Measurements from ENCODE around the gene ZMYND11.

Gene ZMYND11

DNA sequence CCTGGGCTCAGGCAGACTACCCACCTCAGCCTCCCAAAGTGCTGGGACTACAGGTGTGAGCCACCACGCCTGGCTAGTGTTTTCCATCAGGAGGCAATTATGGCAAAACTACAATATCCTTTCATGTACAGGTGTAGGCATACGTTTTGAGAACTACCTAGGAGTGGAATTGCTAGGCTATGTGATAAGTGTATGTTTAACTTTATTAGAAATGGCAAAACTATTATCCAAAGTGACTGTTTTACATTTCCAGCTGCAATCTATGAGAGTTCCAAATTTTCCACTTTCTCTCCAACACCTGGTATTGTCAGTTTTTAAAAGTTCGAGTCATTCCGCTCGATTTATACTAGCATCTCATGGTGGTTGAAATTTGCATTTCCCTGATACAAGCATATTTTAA lies 59.0 kb downstream of the ZMYND11 start:
- no peaks in the 10 kb centered on the region for H3K36me3 ChIP-seq
- H3K4me1 ChIP-seq (ENCODE audit: control insufficient read depth in 1 of 2, insufficient read depth in 1 of 2, low read depth in 1 of 2, low read length in 1 of 2) = no peaks in the 10 kb centered on the region
- H3K9me3 ChIP-seq = no peaks in the 10 kb centered on the region
- TF ChIP-seq, protein P1, sequence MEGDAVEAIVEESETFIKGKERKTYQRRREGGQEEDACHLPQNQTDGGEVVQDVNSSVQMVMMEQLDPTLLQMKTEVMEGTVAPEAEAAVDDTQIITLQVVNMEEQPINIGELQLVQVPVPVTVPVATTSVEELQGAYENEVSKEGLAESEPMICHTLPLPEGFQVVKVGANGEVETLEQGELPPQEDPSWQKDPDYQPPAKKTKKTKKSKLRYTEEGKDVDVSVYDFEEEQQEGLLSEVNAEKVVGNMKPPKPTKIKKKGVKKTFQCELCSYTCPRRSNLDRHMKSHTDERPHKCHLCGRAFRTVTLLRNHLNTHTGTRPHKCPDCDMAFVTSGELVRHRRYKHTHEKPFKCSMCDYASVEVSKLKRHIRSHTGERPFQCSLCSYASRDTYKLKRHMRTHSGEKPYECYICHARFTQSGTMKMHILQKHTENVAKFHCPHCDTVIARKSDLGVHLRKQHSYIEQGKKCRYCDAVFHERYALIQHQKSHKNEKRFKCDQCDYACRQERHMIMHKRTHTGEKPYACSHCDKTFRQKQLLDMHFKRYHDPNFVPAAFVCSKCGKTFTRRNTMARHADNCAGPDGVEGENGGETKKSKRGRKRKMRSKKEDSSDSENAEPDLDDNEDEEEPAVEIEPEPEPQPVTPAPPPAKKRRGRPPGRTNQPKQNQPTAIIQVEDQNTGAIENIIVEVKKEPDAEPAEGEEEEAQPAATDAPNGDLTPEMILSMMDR (IDR thresholded peaks at IDR 0.05) = no peak
- no peak overlapping the region for H3K27ac ChIP-seq
- no peak overlapping the region for H3K4me3 ChIP-seq (ENCODE audit: low read depth in 1 of 2, low read length in 1 of 2)
- no peaks in the 10 kb centered on the region for H3K27me3 ChIP-seq

DNA sequence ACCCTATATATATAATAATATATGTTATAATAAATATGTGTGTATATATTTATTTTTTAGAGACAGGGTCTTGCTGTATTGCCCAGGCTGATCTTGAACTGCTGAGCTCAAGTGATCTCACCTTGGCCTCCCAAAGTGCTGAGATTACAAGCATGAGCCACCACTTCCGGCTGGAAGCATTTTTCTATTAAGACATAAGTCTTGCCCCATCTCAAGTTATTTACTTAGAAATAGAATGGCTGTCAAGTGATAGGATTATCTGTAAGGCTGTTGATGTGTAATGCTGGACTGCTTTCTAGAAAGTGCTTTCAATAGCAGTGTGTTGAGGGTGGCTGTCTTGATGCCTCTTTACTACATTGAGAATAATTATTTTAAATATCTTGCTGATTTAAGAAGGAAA lies 65.2 kb downstream of the ZMYND11 start:
- no peak overlapping the region for H3K27ac ChIP-seq

DNA sequence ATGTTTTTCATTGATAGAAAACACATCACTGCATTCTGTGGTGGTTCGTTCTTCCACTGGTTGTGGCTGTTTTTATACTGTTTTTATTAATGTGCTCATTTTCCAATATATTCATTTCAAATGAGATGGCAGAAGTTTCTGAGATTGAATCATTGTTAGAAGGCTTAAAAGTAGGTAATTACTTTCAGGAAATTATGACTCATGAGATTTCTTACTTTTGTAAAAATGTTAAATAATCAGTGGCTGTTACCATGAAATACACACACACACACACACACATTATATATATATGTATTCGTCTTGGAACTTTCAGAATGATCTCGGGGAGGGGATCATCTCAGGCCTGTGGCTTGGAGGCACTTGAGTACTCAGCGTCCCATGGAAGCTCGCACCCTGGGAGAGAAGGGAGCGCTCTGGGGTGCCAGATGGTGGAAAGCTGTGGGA lies 66.1 kb downstream of the ZMYND11 start:
- Histone ChIP-seq H3K9me3 (no peaks in the 10 kb centered on the region), H3K4me3 (ENCODE audit: low read depth in 1 of 2, low read length in 1 of 2) (no peak overlapping the region), H3K27ac (no peak overlapping the region), H3K36me3 (no peaks in the 10 kb centered on the region), H3K27me3 (no peaks in the 10 kb centered on the region), H3K4me1 (ENCODE audit: control insufficient read depth in 1 of 2, insufficient read depth in 1 of 2, low read depth in 1 of 2, low read length in 1 of 2) (no peaks in the 10 kb centered on the region)
- TF ChIP-seq, protein P1 (IDR thresholded peaks at IDR 0.05) = no peak

More for the DNA sequence above, 65.2 kb downstream of the ZMYND11 start:
- Histone ChIP-seq H3K4me1 (ENCODE audit: control insufficient read depth in 1 of 2, insufficient read depth in 1 of 2, low read depth in 1 of 2, low read length in 1 of 2) (no peaks in the 10 kb centered on the region), H3K27me3 (no peaks in the 10 kb centered on the region), H3K36me3 (no peaks in the 10 kb centered on the region), H3K9me3 (no peaks in the 10 kb centered on the region), H3K4me3 (ENCODE audit: low read depth in 1 of 2, low read length in 1 of 2) (no peak overlapping the region)
- TF ChIP-seq, protein P1 (IDR thresholded peaks at IDR 0.05) = no peak

DNA sequence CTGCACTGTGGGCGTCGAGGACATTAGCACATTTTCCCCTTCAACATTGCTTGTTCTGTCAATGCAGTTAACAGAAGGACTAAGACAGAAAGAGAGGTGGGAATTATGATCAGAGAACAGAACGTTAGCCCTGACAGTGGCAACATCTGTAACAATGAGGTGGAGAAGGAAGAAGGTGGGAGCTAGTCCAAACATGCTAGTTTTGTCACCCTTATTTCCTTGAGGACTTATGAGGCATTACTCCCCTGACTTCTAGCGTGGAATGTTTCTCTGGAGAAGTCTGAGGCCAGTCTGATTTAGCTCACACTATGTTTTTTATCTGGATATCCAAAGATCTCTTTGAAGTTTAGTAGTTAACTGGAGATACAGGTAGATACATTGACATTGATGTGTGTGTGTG lies 73.4 kb downstream of the ZMYND11 start:
- H3K36me3 ChIP-seq = no peaks in the 10 kb centered on the region
- H3K27me3 ChIP-seq = no peaks in the 10 kb centered on the region
- H3K9me3 ChIP-seq = no peaks in the 10 kb centered on the region
- no peak overlapping the region for H3K27ac ChIP-seq
- H3K4me1 ChIP-seq (ENCODE audit: control insufficient read depth in 1 of 2, insufficient read depth in 1 of 2, low read depth in 1 of 2, low read length in 1 of 2) = no peaks in the 10 kb centered on the region
- H3K4me3 ChIP-seq (ENCODE audit: low read depth in 1 of 2, low read length in 1 of 2) = no peak overlapping the region
- TF ChIP-seq, protein P1 (IDR thresholded peaks at IDR 0.05) = no peak

DNA sequence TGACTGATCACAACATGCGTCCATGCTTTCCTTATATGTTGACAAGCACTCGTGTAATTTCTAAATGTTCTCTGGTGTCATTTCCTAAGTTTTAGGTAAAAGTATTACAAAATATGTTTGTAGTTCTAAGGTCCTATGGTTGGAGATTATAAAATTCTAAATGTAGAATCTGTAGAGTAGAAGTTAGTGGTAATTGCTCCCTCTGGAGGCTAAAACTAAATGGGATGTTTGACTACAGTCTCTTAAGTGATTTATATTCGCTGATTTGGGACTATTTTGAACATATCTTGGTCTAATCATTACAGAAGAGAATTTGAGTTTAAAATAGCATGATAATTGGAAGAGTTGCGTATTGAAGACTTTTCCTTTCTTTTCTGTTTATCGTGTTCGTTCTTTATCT lies 74.1 kb downstream of the ZMYND11 start:
- Histone ChIP-seq H3K4me3 (ENCODE audit: low read depth in 1 of 2, low read length in 1 of 2) (no peak overlapping the region), H3K4me1 (ENCODE audit: control insufficient read depth in 1 of 2, insufficient read depth in 1 of 2, low read depth in 1 of 2, low read length in 1 of 2) (no peaks in the 10 kb centered on the region), H3K36me3 (no peaks in the 10 kb centered on the region), H3K27ac (no peak overlapping the region), H3K27me3 (no peaks in the 10 kb centered on the region), H3K9me3 (no peaks in the 10 kb centered on the region)
- TF ChIP-seq, protein P1 (IDR thresholded peaks at IDR 0.05) = no peak

DNA sequence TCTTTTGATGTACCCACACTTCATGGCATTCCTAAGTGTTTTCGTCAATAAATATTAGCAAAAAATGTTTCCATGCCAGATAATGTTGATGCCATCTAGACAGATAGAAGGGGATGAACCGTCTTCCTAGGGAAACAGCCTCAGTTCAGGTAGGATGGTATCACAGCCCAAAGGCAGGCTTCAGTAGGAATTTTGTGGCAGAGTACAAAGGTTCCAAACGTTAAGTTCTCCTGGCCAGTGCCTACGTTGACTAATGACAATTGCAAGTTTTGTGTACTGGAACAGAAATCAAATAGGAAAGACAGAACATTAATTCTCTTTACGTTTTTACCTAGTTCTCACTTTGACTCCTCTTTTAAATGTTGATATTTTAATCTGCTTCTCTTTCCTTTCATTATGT lies 75.0 kb downstream of the ZMYND11 start:
- TF ChIP-seq, protein P1 (IDR thresholded peaks at IDR 0.05) = no peak
- Histone ChIP-seq H3K36me3 (no peaks in the 10 kb centered on the region), H3K4me1 (ENCODE audit: control insufficient read depth in 1 of 2, insufficient read depth in 1 of 2, low read depth in 1 of 2, low read length in 1 of 2) (no peaks in the 10 kb centered on the region)

More for the DNA sequence above, 75.0 kb downstream of the ZMYND11 start:
- Histone ChIP-seq H3K27me3 (no peaks in the 10 kb centered on the region), H3K9me3 (no peaks in the 10 kb centered on the region), H3K4me3 (ENCODE audit: low read depth in 1 of 2, low read length in 1 of 2) (no peak overlapping the region), H3K27ac (no peak overlapping the region)
